ENCODE results near the gene SS18L1.

SS18L1 gene

GRCh38 chr20:62198931-62199330 is 55.4 kb downstream of the SS18L1 start:
- no peak for DNase-seq

- DNase-seq, result no peak
Measured at GRCh38 chr20:62200491-62201172, 57.1 kb downstream of the SS18L1 start.

- no peak for DNase-seq
Measured at GRCh38 chr20:62201173-62202082, 57.9 kb downstream of the SS18L1 start.

GRCh38 chr20:62202083-62202395 is 58.5 kb downstream of the SS18L1 start:
- DNase-seq, result no peak

GRCh38 chr20:62202676-62203377 is 59.3 kb downstream of the SS18L1 start:
- DNase-seq, result no peak

- DNase-seq, result no peak
Measured at GRCh38 chr20:62203378-62204030, 59.9 kb downstream of the SS18L1 start.

- DNase-seq, result no peak
Measured at GRCh38 chr20:62205618-62206387, 62.2 kb downstream of the SS18L1 start.

- no peak for DNase-seq
Measured at GRCh38 chr20:62206388-62206775, 62.8 kb downstream of the SS18L1 start.

GRCh38 chr20:62208061-62208794 is 64.7 kb downstream of the SS18L1 start:
- no peak for DNase-seq

GRCh38 chr20:62208795-62209755 is 65.5 kb downstream of the SS18L1 start:
- no peak for DNase-seq

GRCh38 chr20:62209850-62210495 is 66.4 kb downstream of the SS18L1 start:
- DNase-seq, result no peak

- no peak for DNase-seq
Measured at GRCh38 chr20:62210496-62210855, 66.9 kb downstream of the SS18L1 start.

- DNase-seq, result no peak
Measured at GRCh38 chr20:62211216-62211615, 67.6 kb downstream of the SS18L1 start.

- no peak for DNase-seq
Measured at GRCh38 chr20:62211769-62212288, 68.3 kb downstream of the SS18L1 start.

GRCh38 chr20:62212299-62212698 is 68.7 kb downstream of the SS18L1 start:
- no peak for DNase-seq

- no peak for DNase-seq
Measured at GRCh38 chr20:62214067-62214466, 70.5 kb downstream of the SS18L1 start.

- no peak for DNase-seq
Measured at GRCh38 chr20:62215020-62215990, 71.7 kb downstream of the SS18L1 start.

GRCh38 chr20:62215991-62216635 is 72.5 kb downstream of the SS18L1 start:
- no peak for DNase-seq
